ENCODE measurements around the gene LAMTOR5.
A peak's percentile ranks its signal among the peaks of the same experiment; 100 is the strongest.
"Not testable (repeated sequence)": the region's sequence is repeated elsewhere in the genome, so short reads cannot be mapped to it uniquely, and the experiment has no call there.

LAMTOR5 gene

GRCh38 chr1:110407260-110408210, at the start of gene LAMTOR5:
TSS of gene LAMTOR5 (minus strand) at chr1:110407694. CDS start at chr1:110407620, 74 bp downstream.
- DNase-seq (ENCODE audit: low read depth) = peak; percentile 85

DNA sequence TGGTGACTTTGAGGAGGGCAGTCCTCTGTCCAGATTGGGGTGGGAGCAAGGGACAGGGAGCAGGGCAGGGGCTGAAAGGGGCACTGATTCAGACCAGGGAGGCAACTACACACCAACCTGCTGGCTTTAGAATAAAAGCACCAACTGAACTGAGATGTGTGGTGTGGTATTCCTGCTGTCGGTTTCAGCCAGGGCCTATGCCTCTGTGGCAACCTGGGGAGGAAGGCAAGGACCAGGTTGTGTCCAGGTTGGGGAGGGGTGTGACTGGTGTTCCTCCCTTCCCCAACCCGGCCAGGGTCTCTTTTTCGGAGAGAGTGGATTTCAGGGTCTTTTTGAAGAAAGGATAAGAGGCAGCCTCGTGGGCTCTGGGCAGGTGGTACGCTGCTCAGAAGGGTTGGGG, 49.7 kb upstream of the LAMTOR5 start:
- no peak for DNase-seq (ENCODE audit: low read depth)

DNA sequence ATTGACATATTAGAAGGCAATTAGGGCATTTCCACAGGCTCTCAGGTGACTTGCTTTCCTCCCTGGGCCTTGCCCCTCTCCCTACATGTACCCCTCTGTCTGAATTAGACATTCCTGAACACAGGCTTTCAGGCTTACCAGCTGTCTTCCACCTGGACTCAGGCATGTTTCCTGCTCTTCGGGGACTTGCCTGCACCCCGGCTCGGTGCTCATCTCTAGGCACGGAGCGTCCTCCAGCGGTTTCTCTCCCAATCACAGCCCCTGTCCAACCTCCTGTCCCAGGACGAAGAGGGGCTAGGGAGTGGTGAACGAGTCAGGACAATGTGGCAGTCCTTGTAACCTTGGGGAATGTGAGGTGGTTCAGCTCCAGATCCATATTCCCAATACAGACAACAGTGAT, 47.7 kb upstream of the LAMTOR5 start:
- no peak for DNase-seq (ENCODE audit: low read depth)

DNA sequence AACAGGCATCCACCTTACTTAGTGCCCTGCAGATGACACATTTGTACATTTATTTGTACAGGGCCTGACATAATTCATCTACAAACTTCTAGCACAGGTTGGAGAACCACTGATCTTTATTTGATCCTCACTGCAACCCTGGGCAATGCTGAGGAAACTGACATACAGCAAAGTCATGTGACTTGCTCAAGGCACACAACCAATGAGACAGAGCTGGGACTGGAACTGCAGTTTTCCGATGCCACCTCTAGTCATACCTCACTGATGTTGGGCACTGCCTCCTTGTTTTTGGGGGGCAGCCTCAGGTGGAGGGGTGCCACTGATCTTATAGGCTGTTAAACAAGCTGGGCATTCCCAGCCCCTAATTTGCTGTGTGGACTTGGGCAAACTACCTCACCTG, 46.8 kb upstream of the LAMTOR5 start:
- no peak for DNase-seq (ENCODE audit: low read depth)

- DNase-seq (ENCODE audit: low read depth) = no peak
These were observed 46.3 kb upstream of the LAMTOR5 start for GRCh38 chr1:110453829-110454228.

DNA sequence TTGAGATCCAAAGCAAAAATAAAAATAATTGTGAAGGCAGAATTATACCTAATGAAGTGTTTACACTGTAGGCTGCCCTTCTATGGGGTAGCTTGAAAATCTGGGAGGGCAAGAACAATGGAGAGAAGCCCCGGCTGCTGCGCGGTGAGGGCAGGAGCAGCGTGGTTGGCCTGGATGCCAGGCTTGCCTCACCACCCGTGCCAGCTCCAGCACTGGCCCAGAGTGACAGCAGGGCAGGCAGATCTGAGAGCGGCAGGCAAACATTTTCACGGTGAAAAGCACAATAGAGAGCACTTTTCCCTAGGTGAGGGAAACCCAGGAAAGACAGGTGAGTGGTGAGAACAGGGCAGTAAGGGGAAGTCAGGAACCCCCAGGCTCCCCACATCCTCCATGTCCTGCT, 44.8 kb upstream of the LAMTOR5 start:
- DNase-seq (ENCODE audit: low read depth) = no peak

DNA sequence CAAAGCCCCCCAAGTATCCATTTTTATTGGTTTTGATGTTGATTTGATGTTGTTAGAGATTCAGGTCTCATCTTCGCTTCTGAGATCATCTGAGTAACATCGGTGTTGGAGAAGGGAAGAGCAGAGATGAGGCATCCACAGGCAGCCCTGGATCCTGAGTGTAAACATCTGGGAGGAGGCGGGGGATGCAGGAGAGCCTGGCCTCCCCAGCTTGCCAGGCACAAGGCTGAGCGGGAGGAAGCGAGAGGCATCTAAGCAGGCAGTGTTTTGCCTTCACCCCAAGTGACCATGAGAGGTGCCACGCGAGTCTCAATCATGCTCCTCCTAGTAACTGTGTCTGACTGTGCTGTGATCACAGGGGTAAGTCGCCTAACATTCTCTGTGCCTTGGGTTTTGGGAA, 43.4 kb upstream of the LAMTOR5 start, which contains the start of gene PROK1:
PROK1 (plus strand) TSS at position 221 of the 400 bp plus-strand sequence; CDS start at position 289, 68 bp downstream.
- no peak for DNase-seq (ENCODE audit: low read depth)

GRCh38 chr1:110449661-110450651, 42.5 kb upstream of the LAMTOR5 start:
- DNase-seq (ENCODE audit: low read depth) = no peak

DNA sequence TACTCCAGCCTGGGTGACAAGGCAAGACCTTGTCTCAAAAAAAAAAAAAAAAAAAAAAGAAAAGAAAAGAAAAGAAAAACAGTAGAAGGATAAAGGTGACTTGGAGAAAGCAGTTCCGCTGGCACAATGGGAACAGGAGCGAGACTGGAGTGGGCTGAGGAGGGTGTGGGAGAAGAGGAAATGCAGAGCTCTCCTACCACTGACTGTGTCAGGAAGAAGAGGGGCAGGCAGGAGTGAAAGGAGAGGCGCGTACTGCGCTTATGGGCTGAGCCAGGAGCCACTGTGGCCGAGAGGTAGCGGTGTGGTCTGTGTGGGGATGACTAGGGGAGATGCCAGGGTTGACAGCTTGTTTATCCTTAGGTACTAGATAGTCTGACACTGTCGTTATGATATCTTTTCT, 37.1 kb upstream of the LAMTOR5 start:
- no peak for DNase-seq (ENCODE audit: low read depth)

DNA sequence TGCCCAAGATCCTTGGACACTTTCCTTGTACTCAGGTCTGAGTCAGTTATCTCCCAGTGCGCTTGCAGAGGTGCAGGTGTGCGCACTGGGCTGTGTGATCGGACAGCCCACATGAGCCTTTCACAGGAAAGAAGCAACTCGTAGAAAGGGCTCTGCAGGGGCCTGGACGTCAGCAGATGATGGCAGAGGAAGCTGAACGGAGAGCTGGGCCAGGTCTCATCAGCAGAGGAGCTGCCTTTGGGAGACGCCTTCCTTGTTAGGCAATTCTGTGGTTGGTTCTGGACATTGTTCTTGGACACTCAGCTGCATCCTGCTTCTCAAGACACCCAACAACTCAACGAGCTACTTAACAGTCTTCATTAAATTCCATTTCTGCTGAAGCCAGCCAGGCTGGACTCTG, 36.0 kb upstream of the LAMTOR5 start:
- DNase-seq (ENCODE audit: low read depth) = no peak

DNA sequence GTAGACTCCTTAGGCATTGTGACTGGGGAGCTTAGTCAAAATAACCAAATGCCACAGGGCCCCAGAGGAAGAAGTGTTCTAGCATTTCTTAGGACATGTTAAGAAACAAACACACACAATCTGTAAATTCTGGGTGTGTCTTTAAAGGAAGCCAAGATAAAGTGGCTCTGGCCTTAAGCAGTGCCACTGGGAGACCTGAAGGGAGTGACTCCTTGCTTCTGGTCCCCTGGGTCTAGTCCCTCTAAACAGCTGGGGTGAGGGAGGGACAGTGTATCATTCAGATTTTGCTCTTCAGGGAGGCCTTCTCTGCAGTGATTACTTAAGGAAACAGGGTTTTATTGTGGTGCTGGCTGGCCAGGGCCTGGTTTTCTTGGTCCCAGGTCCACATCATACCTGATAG, 34.4 kb upstream of the LAMTOR5 start:
- DNase-seq (ENCODE audit: low read depth) = no peak

DNA sequence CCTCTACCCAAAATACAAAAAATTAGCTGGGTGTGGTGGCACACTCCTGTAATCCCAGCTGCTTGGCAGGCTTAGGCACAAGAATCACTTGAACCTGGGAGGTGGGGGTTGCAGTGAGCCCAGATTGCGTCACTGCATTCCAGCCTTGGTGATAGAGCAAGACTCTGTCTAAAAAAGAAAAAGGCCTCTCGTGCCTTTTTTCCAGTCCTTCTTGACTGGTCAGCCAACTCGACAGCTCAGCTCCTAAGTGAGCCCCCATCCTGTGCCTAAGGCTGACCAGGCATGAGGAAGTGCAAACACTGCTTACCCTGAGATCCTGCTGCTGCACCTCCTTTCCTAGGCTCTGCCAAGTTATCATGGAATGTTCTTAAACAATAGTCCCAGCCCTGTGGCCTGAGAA, 33.4 kb upstream of the LAMTOR5 start:
- no peak for DNase-seq (ENCODE audit: low read depth)

DNA sequence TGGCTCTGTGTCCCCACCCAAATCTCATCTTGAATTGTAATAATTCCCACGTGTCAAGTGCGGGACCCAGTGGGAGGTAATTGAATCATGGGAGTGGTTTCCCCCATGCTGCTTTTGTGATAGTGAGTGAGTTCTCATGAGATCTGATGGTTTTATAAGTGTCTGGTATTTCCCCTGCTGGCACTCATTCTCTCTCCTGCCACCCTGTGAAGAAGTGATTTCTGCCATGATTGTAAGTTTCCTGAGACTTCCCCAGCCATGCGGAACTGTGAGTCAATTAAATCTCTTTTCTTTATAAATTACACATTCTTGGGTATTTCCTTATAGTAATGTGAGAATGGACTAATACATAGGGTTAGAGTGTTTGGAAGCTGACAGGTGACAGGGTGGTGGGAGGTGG, 32.4 kb upstream of the LAMTOR5 start:
- DNase-seq (ENCODE audit: low read depth) = not testable (repeated sequence)

DNA sequence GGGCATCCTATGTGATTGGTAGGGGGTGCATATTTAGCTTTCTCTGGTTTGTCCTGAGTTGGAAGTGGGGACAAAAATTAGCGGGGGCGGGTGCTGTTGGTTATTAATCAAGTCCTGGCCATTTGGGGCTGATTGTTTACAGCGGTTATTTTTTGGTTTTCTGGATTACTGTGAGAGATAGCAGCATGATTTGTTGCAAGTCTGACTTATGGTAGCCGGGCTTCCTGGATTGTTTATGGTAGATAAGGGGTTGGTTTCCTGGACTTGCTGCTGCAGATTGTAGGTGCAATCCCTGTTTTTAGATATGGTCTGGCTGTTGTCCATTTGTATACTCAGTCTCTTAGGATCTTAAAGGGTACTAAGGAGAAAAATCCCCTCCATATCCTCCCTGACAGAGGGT, 31.4 kb upstream of the LAMTOR5 start:
- DNase-seq (ENCODE audit: low read depth) = no peak

DNA sequence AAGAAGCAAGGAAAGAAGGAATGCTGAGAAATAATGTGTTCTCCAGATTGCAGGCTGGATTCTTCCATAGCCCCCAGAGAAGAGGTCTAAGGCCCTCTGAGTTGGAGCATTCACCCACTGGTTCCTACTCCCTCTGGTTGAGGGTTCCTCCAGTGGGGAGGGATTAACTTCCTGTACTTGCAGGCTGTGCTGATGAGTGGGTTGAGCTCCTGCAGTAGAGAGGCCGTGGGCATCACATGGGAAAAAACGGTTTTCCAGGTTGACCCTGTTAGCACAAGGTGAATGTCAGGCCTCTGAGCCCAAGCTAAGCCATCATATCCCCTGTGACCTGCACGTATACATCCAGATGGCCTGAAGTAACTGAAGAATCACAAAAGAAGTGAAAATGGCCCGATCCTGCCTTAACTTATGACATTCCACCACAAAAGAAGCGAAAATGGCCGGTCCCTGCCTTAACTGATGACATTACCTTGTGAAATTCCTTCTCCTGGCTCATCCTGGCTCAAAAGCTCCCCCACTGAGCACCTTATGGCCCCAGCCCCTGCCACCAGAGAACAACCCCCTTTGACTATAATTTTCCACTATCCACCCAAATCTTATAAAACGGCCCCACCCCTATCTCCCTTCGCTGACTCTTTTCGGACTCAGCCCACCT, 30.3 kb upstream of the LAMTOR5 start:
- DNase-seq (ENCODE audit: low read depth) = not testable (repeated sequence)

- no peak for DNase-seq (ENCODE audit: low read depth)
These were observed 29.1 kb upstream of the LAMTOR5 start for GRCh38 chr1:110436635-110437034.

GRCh38 chr1:110434946-110435345, 27.5 kb upstream of the LAMTOR5 start:
- no peak for DNase-seq (ENCODE audit: low read depth)

DNA sequence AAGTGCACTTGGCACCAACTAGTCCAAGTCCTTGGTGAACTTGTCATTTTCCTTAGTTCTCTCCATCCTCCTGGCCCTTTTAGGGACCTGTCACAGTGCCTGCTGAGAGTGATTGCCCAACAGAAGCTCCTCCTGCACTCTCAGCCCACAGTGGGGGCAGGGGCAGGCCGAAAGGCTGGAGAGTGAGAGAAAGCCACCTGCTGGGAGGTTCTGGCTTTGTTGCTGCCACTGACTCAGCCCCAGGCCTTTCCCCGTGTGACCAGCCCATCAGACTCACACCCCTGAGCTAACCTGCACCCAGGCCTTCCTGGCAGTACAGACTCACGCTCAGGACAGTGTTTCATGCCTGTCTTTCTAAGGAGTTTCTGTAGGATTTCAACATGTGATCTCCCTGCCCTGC, 26.3 kb upstream of the LAMTOR5 start:
- DNase-seq (ENCODE audit: low read depth) = no peak

- no peak for DNase-seq (ENCODE audit: low read depth)
These were observed 25.7 kb upstream of the LAMTOR5 start for GRCh38 chr1:110433213-110433612.

DNA sequence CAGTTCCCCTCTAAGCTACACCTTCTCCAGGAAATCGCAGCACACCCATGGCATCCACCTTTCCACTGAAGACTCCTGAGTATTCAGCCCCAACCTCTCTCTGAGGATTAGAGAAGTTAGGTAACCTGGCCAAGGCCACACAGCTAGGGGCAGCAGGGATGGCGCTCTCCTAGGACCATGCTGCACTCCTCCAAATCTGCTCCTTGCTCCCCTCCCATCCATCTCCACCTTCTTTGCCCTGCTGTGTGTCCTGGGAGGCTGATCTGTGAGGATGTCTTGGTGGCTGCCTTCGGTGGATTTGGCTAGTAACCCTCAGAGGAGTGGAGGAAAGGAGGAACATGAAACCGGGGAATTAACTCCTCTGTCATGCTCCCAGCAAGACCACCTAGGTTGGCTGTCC, 23.4 kb upstream of the LAMTOR5 start:
- DNase-seq (ENCODE audit: low read depth) = no peak

DNA sequence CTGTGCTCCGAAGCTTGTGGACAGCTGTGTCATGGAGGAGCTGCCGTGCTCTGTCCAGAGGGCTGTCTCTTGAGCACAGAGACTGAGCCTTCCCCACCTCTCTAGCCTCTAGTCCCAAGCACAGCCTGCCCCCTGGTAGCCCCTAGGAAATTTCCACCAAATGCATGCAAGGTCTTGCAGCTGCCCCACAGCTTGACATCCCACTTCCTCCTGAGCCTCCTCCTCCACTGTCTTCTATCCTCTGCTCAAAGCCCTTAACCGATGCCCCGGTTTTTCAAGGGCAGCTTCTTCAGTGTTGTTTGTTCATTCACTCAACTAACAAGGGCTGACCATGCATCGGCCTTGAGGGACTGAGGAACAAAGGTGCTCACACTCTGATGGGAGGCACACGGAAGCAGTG, 22.9 kb upstream of the LAMTOR5 start:
- no peak for DNase-seq (ENCODE audit: low read depth)

GRCh38 chr1:110428946-110429345, 21.5 kb upstream of the LAMTOR5 start:
- no peak for DNase-seq (ENCODE audit: low read depth)

Measured in stimulated activated CD8-positive, alpha-beta memory T cell treated with anti-CD3 and anti-CD28 coated beads, Interleukin-4, amount 100 ng/mL, for 24 hours (primary cell).